ENCODE data around the gene PTPRN2.
"Not testable (repeated sequence)": the region's sequence is repeated elsewhere in the genome, so short reads cannot be mapped to it uniquely, and the experiment has no call there.

PTPRN2 gene

DNA sequence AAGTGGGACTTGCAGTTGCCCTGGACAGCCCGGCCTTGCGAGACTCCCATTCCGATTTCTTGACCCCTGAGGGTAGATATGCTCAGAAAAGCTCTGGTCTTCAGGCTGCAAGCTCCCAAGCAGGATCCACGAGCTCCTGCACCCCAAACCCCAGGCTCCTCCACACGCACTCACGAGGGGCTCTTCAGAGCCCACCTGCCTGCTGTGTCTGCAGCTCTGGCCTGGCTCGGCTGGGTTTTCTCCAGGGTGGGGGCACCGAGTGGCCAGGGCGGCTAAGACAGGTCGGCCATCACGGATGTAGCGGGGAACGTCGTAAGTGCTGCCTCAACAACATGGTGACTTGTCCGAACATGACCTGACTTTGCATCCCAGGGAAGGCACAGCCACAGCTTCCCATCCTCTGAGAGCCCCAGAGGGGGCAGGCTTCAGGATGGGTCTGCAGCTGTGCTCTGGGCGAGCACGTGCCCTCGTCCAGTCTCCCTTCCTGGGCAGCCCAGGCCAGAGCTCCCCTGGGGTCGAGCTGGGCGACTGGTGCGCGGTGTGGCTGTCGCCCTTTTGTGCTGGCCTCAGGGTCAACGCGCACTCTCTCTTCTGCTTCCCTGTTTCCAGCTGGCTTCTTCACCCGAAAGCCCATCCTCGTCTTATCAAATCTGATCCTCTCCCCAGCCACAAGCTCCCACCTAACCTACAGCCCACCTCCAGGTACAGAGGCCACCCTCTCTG is 835.5 kb downstream of the PTPRN2 start:
- DNase-seq (ENCODE audit: low read depth) = no peak

DNA sequence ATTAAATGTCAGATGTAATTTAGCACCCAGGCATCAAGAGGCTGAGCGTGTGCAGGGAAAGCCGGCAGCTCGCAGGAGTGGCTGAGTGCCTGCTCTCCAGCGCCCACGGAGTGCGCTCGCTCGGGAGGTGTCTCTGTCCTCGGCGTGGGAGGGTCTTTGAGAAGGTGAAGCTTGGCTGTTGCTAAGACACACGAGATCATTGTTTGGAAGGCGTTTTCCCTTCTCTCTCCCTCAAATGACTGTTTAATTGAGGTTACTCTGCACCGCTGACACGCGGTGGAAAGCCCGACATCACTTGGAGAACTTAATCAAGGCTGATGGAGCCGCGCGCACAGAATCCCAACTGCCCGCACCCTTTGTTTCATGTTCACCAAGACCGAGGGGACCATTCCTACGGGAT is 836.2 kb downstream of the PTPRN2 start:
- no peak for DNase-seq (ENCODE audit: low read depth)

DNA sequence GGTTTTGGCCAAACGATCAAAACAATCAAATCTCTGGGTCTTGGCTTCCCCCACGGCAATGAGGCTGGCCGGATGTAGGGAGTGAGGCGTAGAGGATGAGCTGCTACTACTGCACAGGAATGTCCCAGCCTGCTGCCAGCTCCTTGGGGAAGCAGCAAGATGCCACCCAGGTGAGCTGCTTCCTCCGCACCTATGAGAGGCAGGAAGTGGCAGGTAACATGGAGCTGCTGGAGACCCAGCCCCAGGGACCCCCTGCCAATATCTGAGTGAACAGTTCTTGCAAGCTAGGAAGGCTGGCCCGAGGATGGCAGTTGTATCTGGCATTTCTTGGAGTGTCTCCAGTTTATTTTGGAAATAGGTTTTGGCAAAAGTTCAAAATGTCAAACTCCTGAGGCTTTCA is 837.3 kb downstream of the PTPRN2 start:
- DNase-seq (ENCODE audit: low read depth) = no peak

DNA sequence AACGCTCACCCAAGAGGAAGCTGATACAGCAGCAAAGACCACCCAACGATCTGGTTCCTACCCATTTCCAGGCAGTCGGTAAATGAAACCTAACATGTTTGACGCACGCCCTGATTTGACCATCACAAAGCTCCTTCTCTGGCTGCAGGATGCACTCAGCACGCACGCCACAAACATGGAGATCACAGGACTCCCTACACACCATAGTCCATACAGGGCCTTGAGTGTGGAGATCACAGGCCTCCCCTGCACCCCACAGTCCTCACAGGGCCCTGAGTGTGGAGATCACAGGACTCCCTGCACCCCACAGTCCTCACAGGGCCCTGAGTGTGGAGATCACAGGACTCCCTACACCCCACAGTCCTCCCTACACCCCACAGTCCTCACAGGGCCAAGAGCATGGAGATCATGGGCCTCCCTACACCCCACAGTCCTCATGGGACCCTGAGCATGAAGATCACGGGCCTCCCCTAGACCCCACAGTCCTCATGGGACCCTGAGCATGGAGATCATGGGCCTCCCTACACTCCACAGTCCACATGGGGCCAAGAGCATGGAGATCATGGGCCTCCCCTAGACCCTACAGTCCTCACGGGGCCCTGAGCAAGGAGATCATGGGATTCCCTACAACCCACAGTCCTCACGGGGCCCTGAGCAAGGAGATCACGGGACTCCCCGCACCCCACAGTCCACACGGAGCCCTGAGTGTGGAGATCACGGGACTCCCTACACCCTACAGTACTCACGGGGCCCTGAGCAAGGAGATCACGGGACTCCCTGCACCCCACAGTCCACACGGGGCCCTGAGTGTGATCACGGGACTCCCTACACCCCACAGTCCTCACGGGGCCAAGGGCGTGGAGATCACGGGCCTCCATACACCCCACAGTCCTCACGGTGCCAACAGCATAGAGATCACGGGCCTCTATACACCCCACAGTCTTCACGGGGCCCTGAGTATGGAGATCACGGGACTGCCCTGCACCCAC is 841.6 kb downstream of the PTPRN2 start:
- DNase-seq (ENCODE audit: low read depth) = no peak

DNA sequence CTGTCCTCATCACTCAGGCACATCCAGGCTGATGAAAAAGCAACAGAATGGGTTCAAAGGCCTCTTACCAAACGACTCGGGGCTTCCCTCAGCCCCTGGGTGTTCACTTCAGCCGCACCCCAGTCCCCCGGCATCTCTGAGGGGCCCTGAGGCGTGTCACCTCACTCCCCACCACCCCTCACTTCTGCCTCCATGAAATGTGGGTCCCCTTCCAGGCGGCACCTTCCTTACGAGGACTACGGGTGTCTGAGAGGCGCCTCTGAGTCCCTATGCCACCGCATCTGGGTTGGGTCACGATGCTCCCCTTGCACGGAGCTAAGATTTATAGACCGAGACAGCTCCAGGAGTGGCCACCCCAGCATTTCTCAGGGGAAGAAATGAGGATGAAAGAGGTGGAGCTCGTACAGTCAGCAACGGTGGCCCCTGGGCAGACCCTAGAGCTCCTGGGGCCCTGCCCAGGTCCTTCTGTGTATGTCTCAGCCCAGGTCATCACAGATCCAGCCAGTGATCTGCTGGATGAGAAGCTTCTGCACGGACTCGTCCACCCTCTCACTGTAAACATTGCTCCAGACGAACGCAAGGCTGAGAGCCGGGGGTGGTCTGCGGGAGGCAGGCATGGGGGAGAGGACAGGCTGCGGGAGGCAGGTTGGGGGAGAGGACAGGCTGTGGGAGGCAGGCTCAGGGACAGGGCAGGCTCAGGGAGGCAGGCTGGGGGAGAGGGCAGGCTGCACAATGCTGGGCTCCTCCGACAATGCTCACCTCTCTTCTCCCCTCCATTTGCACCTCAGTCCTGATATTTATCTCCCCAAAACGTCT is 842.6 kb downstream of the PTPRN2 start:
- no peak for DNase-seq (ENCODE audit: low read depth)

DNA sequence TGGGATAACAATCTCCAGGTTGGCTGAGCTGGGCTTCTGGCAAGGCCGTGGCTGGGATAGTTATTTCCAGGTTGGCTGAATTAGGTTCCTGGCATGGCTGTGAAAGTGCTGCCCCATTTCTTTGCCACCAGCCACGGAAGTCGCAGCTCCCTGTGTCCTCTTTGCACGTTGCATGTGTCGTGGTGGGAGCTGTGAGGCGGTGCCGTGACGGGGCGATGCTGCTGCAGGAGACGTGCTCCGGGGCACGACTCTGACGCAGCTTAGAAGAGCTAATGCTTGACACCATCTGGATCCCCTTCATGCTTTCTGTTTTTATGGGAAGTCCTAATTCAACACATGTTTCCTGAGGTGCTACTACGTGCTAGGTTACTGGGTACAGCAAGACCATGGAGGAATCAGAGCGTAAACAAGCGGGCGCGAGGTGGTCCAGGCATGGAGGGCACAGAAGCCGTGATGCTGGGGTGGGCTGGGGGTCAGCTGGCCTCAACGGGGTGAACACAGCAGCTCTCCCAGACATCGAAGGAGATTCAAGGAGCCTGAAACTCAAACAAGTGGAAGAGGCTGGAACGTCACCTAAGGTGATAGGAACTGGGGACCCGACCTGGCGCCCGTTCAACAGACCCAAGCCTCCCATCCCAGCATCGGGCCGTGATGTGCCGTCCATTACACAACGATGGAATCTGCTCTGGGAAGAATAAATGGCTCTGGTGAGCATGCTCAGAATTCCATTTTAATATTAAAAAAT is 843.7 kb downstream of the PTPRN2 start:
- DNase-seq (ENCODE audit: low read depth) = no peak

DNA sequence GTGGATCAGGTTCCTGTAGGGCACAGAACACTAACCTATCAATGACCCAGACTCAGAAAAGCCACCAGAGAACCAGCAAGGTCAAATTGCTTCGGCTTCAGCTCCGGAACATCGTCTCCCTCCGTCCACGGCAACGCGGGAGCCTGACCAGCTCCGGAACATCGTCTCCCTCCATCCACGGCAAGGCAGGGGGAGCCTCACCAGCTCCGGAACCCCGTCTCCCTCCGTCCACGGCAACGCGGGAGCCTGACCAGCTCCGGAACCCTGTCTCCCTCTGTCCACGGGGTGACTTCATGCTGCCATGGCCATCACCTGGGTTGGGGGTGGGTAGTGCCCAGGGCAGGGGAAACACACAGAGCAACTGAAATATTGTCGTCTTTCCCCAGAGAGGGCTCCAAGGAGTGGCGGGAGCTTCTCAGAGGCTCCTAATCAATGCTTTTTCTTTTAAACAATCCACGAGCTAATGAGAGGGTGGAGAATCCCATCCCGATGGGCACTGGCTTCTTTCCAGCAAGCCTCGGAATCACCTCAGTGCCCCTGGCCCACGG is 847.3 kb downstream of the PTPRN2 start:
- DNase-seq (ENCODE audit: low read depth) = no peak

DNA sequence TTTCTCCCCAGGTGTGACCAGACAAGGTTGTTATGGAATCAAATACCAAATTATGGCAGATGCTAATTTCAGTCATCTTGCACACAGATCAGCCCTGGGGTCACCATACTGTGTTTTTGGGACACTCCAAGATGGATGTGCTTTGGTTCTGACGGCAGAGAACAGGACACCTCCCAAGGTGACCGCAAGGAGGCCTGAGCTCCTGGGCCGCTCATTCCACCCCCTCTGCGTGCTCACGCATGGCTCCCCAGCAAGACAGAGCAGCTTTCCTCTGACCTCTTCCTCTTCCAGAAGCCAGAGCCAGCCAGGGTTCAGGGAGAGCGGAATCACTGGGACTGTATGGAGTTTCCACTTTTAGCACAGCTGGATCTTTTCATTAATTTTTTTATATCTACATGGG is 848.0 kb downstream of the PTPRN2 start:
- DNase-seq (ENCODE audit: low read depth) = no peak

DNA sequence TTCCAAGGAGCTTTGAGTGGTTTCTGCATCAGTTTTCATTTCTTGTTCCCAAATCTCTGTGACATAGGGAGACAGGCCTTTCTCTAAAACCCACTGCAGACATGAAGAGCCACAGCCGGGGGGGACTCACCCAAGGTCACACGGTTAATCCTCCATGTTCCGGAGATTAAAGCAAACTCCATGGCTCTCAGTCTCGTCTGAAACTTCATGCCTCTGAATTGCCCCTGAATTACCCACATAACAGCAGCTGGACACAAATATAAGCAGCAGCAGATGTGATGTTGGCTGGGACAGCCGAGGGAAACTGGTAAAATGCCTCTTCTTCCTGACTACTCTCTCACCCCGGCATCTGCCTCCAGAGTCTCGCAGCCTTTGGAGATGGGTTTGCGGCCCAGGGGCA is 848.6 kb downstream of the PTPRN2 start:
- no peak for DNase-seq (ENCODE audit: low read depth)

DNA sequence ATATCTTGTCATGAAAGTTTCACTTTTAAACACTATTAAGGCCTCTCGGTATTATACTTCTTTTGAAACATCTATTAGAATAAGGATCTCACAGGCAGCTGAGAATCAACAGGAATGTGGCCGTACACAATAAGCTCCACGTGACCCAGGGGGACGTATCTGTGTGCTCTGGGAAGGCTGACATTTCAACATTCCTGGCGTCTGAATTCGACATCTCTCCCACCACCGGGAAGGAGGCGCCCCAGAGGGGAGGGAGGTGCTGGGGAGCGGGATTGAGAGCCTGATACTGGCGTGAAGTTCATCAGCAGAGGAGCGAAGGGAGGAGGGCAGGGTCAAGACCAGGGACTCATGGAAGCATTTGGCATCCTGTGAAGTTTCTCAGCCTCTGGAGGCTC is 849.6 kb downstream of the PTPRN2 start:
- DNase-seq (ENCODE audit: low read depth) = no peak

DNA sequence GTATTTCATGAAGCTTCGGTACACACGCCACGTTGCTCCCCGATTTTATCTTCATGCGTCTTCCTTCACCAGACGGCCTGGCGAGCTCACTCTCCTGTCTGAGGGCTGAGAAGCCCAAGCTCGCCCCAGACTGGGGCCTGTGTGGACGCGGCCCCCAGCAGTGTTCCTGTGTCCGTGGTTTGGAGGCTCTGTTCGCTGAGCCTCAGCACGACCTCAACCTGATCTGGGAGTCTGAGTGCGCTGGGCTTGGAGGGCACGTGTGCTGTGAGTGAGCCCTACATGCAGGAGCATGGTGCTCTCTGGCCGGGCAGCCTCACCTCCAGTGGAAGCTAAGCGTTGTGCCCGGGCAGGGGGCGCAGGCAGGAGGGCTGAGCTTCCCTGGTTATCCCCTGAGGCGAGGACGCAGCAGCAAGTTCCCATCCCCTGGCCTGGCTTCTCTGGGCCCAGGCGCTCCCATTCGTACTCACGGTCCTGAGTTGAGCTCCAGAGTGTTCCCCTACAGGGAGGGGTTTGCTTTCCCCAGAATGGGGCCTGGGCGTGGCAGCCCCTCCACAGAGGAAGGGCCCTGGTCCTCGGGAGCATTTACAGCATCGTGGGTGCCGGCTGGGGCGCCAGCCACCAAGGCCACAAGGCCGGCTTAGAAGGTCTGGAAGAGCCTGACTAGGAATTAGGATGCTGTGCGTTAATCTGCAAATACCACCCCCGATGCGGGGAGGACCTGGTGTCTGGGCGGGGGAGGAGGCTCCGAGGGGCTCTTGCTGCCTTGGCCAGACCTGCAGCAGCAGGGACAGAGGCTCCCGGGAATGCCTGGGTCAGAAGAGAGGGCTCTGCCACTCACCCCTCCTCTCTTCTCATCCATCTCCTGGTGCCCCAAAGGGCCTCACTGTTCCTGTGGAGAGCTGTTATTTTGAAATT is 850.2 kb downstream of the PTPRN2 start:
- DNase-seq (ENCODE audit: low read depth) = no peak

DNA sequence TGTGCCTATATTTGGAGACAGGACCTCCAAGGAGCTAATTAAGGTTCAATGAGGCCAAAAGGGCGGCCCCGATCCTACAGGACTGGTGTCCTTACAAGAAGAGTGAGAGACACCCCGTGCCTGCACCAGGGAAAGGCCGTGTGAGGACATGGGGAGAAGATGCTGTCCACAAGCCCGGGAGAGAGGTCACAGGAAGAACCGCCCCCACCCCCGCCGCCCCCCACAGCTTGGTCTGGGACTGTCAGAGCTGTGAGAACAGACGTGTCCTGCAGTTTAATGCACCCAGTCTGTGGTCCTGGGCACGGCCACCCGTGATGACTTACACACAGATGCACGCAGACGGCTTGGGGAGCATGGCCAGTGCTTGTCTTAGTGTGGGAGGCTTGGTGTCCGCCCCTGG is 851.3 kb downstream of the PTPRN2 start:
- no peak for DNase-seq (ENCODE audit: low read depth)

DNA sequence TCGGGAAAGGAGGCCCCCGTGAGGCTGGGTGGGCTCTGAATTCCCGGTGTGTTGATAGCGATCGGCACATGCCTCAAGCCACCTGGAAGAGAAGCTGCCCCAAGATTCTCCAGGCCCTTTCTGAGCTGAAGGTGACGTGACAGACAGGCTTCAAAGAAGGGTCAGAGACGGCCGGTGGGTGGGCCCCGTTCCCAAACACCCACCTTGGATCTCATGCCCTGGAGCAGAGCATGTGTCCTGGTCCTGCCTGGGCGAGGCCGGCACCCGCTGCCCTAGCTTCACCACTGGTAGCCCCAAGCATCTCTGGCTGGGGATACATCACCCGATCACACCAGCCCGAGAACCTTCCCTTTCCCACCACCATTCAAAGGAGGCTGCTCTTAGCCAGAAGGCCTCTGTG is 851.8 kb downstream of the PTPRN2 start:
- no peak for DNase-seq (ENCODE audit: low read depth)

DNA sequence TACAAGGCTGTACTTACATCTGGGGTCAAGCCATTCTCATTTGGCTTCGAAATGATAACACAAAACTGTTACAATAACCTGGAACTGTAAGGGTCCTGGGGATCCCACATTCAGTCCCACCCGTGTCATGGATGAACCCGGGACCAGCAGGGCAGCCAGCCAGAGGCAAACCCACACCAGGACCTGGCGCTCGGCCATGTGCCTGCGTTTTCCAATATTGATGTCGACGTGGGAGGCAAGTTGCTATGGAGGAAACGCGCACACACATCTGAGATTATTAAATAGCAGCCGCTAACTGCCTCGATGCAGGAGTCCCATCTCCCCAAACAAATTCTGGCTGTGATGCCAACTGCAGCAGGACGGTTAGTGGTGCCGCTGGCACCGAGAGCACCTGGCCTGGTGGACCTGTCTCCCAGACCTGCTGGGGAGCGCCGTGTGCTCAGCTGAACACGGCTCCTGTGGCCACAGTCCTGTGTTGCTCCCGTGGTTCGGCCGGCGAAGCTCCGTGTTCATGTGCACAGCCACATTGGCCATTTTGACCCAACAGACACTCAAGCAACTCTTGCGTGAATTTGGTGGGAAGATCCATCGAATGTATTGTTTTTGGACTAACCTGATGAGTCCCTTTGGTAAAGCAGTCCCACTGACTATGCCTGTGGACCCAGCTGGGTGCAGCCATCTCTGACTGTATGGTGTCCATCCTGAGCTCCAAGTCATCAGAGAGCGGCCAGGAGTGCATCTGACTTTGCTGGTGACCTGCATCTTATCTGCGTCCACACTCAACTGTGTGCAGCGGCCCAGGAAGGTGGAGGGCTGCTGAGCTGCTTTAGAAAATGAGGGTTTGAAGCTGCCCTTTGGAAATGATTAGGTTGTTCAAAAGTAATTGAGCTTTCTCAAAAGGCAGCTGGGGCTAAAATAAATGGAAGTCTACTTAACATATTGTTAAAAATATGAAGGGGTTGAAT is 852.7 kb downstream of the PTPRN2 start:
- DNase-seq (ENCODE audit: low read depth) = no peak

DNA sequence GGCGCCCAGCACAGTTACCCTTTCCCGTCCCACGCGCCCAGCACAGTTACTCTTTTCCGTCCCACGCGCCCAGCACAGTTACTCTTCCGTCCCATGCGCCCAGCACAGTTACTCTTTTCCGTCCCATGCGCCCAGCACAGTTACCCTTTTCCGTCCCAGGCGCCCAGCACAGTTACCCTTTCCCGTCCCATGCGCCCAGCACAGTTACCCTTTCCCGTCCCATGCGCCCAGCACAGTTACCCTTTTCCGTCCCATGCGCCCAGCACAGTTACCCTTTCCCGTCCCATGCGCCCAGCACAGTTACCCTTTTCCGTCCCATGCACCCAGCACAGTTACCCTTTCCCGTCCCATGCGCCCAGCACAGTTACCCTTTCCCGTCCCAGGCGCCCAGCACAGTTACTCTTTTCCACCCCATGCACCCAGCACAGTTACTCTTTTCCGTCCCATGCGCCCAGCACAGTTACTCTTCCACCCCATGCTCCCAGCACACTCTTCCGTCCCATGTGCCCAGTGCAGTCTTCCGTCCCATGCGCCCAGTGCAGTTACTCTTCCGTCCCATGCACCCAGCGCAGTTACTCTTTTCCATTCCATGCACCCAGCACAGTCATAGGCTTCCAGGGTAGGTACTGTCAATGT is 853.7 kb downstream of the PTPRN2 start:
- not testable (repeated sequence) for DNase-seq (ENCODE audit: low read depth)

DNA sequence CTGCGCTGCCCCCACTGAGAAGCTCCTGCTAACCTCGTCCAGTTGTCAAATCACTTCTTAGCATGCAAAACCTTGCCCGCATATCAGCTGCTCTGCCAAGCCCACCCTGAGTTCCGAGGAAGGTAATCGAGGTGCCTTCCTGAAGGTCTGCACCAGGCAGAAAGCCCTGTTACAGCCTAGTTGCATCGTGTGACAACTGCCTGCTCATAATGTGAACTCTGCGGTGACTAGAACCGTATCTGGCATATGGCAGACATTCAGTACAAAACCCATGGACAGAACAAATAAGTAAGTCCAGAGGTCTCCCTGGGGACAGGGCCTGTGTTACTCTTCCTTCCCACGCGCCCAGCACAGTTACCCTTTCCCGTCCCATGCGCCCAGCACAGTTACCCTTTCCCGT is 856.5 kb downstream of the PTPRN2 start:
- DNase-seq (ENCODE audit: low read depth) = no peak

DNA sequence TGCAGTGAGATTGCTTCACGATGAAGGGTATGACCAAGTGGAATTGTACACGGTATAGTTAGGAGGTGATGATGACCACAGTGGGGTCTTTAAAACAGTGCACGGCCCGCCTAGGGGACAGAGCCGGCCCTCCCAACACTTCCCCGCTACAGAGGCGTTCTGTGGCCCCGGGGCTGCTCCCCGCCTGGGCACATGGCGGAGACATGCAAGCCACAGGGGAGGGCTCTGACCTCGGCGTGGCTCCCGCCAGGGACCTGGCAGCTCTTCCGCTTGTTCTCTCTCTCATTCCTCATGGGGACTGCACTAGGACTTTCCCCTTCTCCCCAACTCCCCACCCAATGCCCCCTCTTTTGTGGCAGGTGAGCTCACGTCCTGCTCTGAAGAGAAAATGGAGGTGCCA is 857.0 kb downstream of the PTPRN2 start:
- DNase-seq (ENCODE audit: low read depth) = no peak

DNA sequence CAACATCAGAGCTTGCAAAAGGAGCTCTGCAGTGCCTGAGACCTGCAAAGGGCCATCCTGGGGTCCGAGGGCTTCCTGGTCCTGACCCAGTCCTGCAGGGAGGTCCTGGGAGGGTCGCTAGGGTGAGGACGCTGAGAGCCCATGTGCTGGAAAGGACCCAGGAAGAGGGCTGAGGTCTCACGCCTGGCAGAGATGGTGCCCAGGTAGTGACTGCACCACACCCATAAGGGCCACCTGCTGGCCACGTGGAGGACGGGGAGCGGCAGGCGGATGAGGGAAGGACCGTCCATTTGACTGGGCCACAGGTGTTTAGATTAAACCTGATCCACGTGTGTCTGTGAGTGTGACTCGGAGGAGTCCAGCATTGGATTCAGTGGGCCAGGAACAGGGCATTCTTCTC is 858.1 kb downstream of the PTPRN2 start:
- no peak for DNase-seq (ENCODE audit: low read depth)
